ENCODE measurements around the gene NCK2.

DNA sequence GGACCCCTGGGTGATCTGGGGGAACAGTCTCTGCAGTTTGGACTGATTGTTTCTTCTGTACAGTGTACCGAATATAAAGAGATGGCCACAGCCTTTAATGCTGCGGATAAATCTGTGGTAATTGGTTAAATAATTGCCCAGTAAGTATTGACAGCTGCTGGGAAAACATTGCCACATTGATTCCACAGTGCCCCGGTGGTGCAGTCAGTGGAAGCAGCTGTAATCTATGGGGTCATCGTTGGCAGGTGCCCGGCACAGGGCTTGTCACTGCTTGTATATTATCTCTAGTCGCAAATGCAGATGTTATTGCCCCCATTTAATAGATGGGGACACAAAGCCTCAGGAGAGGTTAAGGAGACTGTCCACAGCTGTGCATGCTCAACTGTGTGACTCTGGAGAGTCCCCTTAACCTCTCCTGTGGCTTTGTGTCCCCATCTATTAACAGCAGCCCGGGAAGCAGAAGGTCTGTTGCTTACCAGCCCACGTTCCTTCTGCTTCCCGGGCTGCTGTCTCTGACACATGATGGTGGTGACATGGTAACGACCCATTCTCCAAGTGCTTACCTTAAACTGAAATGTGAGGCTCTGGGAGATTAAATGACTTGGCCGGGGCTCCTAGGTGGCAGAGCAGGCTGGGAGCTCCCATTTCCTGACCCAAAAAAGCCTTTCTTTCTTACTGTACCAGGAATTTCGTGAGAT is 76.9 kb downstream of the NCK2 start:
- TF ChIP-seq, protein P1, sequence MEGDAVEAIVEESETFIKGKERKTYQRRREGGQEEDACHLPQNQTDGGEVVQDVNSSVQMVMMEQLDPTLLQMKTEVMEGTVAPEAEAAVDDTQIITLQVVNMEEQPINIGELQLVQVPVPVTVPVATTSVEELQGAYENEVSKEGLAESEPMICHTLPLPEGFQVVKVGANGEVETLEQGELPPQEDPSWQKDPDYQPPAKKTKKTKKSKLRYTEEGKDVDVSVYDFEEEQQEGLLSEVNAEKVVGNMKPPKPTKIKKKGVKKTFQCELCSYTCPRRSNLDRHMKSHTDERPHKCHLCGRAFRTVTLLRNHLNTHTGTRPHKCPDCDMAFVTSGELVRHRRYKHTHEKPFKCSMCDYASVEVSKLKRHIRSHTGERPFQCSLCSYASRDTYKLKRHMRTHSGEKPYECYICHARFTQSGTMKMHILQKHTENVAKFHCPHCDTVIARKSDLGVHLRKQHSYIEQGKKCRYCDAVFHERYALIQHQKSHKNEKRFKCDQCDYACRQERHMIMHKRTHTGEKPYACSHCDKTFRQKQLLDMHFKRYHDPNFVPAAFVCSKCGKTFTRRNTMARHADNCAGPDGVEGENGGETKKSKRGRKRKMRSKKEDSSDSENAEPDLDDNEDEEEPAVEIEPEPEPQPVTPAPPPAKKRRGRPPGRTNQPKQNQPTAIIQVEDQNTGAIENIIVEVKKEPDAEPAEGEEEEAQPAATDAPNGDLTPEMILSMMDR (IDR thresholded peaks at IDR 0.05) = no peak
- no peak for TF ChIP-seq POLR2A (IDR thresholded peaks at IDR 0.05)
- TF ChIP-seq POLR2AphosphoS5 (IDR thresholded peaks at IDR 0.05) = no peak

Measured in sigmoid colon (tissue), 4 donors.